NCI-H510A treated with DMSO at 0.1 percent for 48 hours (cell line): ENCODE measurements around the gene ZNF608.

Source experiments
- DNase-seq: peaks from one replicate; lab custom pipeline; 2025; lab: John Stamatoyannopoulos, UW

Gene ZNF608

GRCh38 chr5:124745928-124746915, at the start of gene ZNF608:
Gene ZNF608, minus strand, starts transcription at chr5:124746639. Its CDS starts 1,650 bp downstream, at chr5:124744989.
- no peak for DNase-seq

GRCh38 chr5:124795829-124796228, 49.4 kb upstream of the ZNF608 start:
- DNase-seq: no peak

- DNase-seq: no peak
Measured at GRCh38 chr5:124790895-124791732, 44.7 kb upstream of the ZNF608 start.

GRCh38 chr5:124790301-124790894, 44.0 kb upstream of the ZNF608 start:
- no peak for DNase-seq

GRCh38 chr5:124789104-124789605, 42.7 kb upstream of the ZNF608 start:
- DNase-seq: no peak

GRCh38 chr5:124783794-124784193, 37.4 kb upstream of the ZNF608 start:
- no peak for DNase-seq

- DNase-seq: no peak
Measured at GRCh38 chr5:124783285-124783684, 36.8 kb upstream of the ZNF608 start.

GRCh38 chr5:124782262-124782661, 35.8 kb upstream of the ZNF608 start:
- DNase-seq: no peak

- DNase-seq: no peak
Measured at GRCh38 chr5:124780011-124780410, 33.6 kb upstream of the ZNF608 start.

- DNase-seq: no peak
Measured at GRCh38 chr5:124773315-124774311, 27.2 kb upstream of the ZNF608 start.

- DNase-seq: no peak
Measured at GRCh38 chr5:124772457-124773200, 26.2 kb upstream of the ZNF608 start.

GRCh38 chr5:124771761-124772160, 25.3 kb upstream of the ZNF608 start:
- no peak for DNase-seq

GRCh38 chr5:124764992-124765611, 18.7 kb upstream of the ZNF608 start:
- no peak for DNase-seq

- no peak for DNase-seq
Measured at GRCh38 chr5:124764585-124764984, 18.1 kb upstream of the ZNF608 start.

- no peak for DNase-seq
Measured at GRCh38 chr5:124761010-124761409, 14.6 kb upstream of the ZNF608 start.

GRCh38 chr5:124760608-124761007, 14.2 kb upstream of the ZNF608 start:
- DNase-seq: no peak

GRCh38 chr5:124755565-124755964, 9.1 kb upstream of the ZNF608 start:
- no peak for DNase-seq

- DNase-seq: no peak
Measured at GRCh38 chr5:124755041-124755440, 8.6 kb upstream of the ZNF608 start.

GRCh38 chr5:124754206-124754927, 7.9 kb upstream of the ZNF608 start:
- DNase-seq: no peak
